ENCODE data around the gene DNAH11. TPM values are rescaled to one million over a fixed set of nuclear protein-coding genes. Genes with fewer than 3 reads are reported as not detected.
"Not testable (repeated sequence)": the region's sequence is repeated elsewhere in the genome, so short reads cannot be mapped to it uniquely, and the experiment has no call there.

DNAH11 gene
- total and polyA plus RNA-seq, 4 experiments from 2014 or later = 0.06 TPM; not detected in 3

- Mint-ChIP-seq H3K9me3 (no peaks in the 10 kb centered on the region), H3K27ac (no peak overlapping the region), H3K36me3 (no peaks in the 10 kb centered on the region), H3K27me3 (no peaks in the 10 kb centered on the region), H3K4me1 (no peaks in the 10 kb centered on the region), H3K4me3 (no peak overlapping the region)
- ChIA-PET POLR2A (ENCODE audit: partially characterized antibody) (no interaction called here), CTCF (ENCODE audit: partially characterized antibody) (no interaction called here)
- Histone ChIP-seq H3K27ac (ENCODE audit: low read depth, low read length) (no peak overlapping the region), H3K4me3 (ENCODE audit: low read length in 2 of 2) (no peak overlapping the region), H3K4me1 (ENCODE audit: insufficient read depth, low read length) (no peaks in the 10 kb centered on the region), H3K9me3 (ENCODE audit: control insufficient read depth in 1 of 2, low read length in 2 of 2) (no peaks in the 10 kb centered on the region), H3K27me3 (ENCODE audit: insufficient read depth, low read length) (no peaks in the 10 kb centered on the region), H3K36me3 (ENCODE audit: insufficient read depth, low read length) (no peaks in the 10 kb centered on the region)
- DNase-seq = no peak
- intact Hi-C loops (cut with micrococcal nuclease) = no loop called here
These were observed 378.1 kb downstream of the DNAH11 start for GRCh38 chr7:21920936-21921335.

GRCh38 chr7:21922605-21923004 is 379.8 kb downstream of the DNAH11 start:
- DNase-seq = no peak
- peaks cover 0 to 1% of the 10 kb centered on the region in 2 donors for H3K27me3 Mint-ChIP-seq
- CTCF ChIA-PET (ENCODE audit: partially characterized antibody) = interaction anchor here (1.2 kb wide), 1 partner anchor 10 kb away, joined by 3 read pairs; no protein-coding TSS in a partner anchor
- Histone ChIP-seq H3K4me3 (ENCODE audit: low read length in 2 of 2) (no peak overlapping the region), H3K27ac (ENCODE audit: low read depth, low read length) (no peak overlapping the region), H3K27me3 (ENCODE audit: insufficient read depth, low read length) (no peaks in the 10 kb centered on the region), H3K4me1 (ENCODE audit: insufficient read depth, low read length) (no peaks in the 10 kb centered on the region), H3K36me3 (ENCODE audit: insufficient read depth, low read length) (no peaks in the 10 kb centered on the region), H3K9me3 (ENCODE audit: control insufficient read depth in 1 of 2, low read length in 2 of 2) (no peaks in the 10 kb centered on the region)
- no peak overlapping the region for H3K4me3 Mint-ChIP-seq
- H3K36me3 Mint-ChIP-seq = peaks cover 3 to 7% of the 10 kb centered on the region in 2 donors
- H3K4me1 Mint-ChIP-seq = no peaks in the 10 kb centered on the region
- intact Hi-C loops (cut with micrococcal nuclease) = no loop called here
- H3K27ac Mint-ChIP-seq = no peak overlapping the region
- peaks cover 0 to 6% (median under 1%) of the 10 kb centered on the region in 8 donors for H3K9me3 Mint-ChIP-seq
- POLR2A ChIA-PET (ENCODE audit: partially characterized antibody) = no interaction called here

- no peaks in the 10 kb centered on the region for H3K9me3 ChIP-seq (ENCODE audit: control insufficient read depth in 1 of 2, low read length in 2 of 2)
- Mint-ChIP-seq H3K27ac (no peak overlapping the region), H3K4me3 (no peak overlapping the region), H3K36me3 (peaks cover 3 to 7% of the 10 kb centered on the region in 2 donors), H3K27me3 (peaks cover 0 to 1% of the 10 kb centered on the region in 2 donors), H3K9me3 (peaks cover 0 to 6% (median 3%) of the 10 kb centered on the region in 8 donors), H3K4me1 (no peaks in the 10 kb centered on the region)
- no peak for DNase-seq
- H3K27ac ChIP-seq (ENCODE audit: low read depth, low read length) = no peak overlapping the region
- no peak overlapping the region for H3K4me3 ChIP-seq (ENCODE audit: low read length in 2 of 2)
- intact Hi-C loops (cut with micrococcal nuclease) = no loop called here
- no peaks in the 10 kb centered on the region for H3K27me3 ChIP-seq (ENCODE audit: insufficient read depth, low read length)
- no peaks in the 10 kb centered on the region for H3K36me3 ChIP-seq (ENCODE audit: insufficient read depth, low read length)
- ChIA-PET CTCF (ENCODE audit: partially characterized antibody) (interaction anchor here (1.2 kb wide), 1 partner anchor 11 kb away, joined by 3 read pairs; no protein-coding TSS in a partner anchor), POLR2A (ENCODE audit: partially characterized antibody) (no interaction called here)
- no peaks in the 10 kb centered on the region for H3K4me1 ChIP-seq (ENCODE audit: insufficient read depth, low read length)
These were observed 380.8 kb downstream of the DNAH11 start for GRCh38 chr7:21923658-21924057.

- ChIA-PET POLR2A (ENCODE audit: partially characterized antibody) (no interaction called here), CTCF (ENCODE audit: partially characterized antibody) (no interaction called here)
- peaks cover 0 to 11% (median 5%) of the 10 kb centered on the region in 8 donors for H3K9me3 Mint-ChIP-seq
- Histone ChIP-seq H3K4me1 (ENCODE audit: insufficient read depth, low read length) (no peaks in the 10 kb centered on the region), H3K4me3 (ENCODE audit: low read length in 2 of 2) (no peak overlapping the region), H3K9me3 (ENCODE audit: control insufficient read depth in 1 of 2, low read length in 2 of 2) (no peaks in the 10 kb centered on the region), H3K36me3 (ENCODE audit: insufficient read depth, low read length) (no peaks in the 10 kb centered on the region), H3K27ac (ENCODE audit: low read depth, low read length) (no peak overlapping the region), H3K27me3 (ENCODE audit: insufficient read depth, low read length) (no peaks in the 10 kb centered on the region)
- H3K4me3 Mint-ChIP-seq = no peak overlapping the region
- H3K27ac Mint-ChIP-seq = no peak overlapping the region
- DNase-seq = no peak
- H3K27me3 Mint-ChIP-seq = peaks cover 1 to 3% of the 10 kb centered on the region in 2 donors
- H3K36me3 Mint-ChIP-seq = peaks cover 5 to 7% of the 10 kb centered on the region in 2 donors
- no peaks in the 10 kb centered on the region for H3K4me1 Mint-ChIP-seq
- intact Hi-C loops (cut with micrococcal nuclease) = no loop called here
These were observed 383.6 kb downstream of the DNAH11 start for GRCh38 chr7:21926448-21926847.

- H3K4me3 ChIP-seq (ENCODE audit: low read length in 2 of 2) = no peak overlapping the region
- H3K36me3 Mint-ChIP-seq = peaks cover 5 to 7% of the 10 kb centered on the region in 2 donors
- peaks cover 0 to 11% (median 6%) of the 10 kb centered on the region in 8 donors for H3K9me3 Mint-ChIP-seq
- no peaks in the 10 kb centered on the region for H3K9me3 ChIP-seq (ENCODE audit: control insufficient read depth in 1 of 2, low read length in 2 of 2)
- H3K4me1 ChIP-seq (ENCODE audit: insufficient read depth, low read length) = no peaks in the 10 kb centered on the region
- DNase-seq = no peak
- peaks cover 1 to 3% of the 10 kb centered on the region in 2 donors for H3K27me3 Mint-ChIP-seq
- CTCF ChIA-PET (ENCODE audit: partially characterized antibody) = no interaction called here
- H3K27ac Mint-ChIP-seq = peak overlapping the region in 1 of 7 donors; percentile 44
- H3K36me3 ChIP-seq (ENCODE audit: insufficient read depth, low read length) = no peaks in the 10 kb centered on the region
- intact Hi-C loops (cut with micrococcal nuclease) = no loop called here
- H3K4me3 Mint-ChIP-seq = no peak overlapping the region
- H3K27me3 ChIP-seq (ENCODE audit: insufficient read depth, low read length) = no peaks in the 10 kb centered on the region
- POLR2A ChIA-PET (ENCODE audit: partially characterized antibody) = no interaction called here
- no peak overlapping the region for H3K27ac ChIP-seq (ENCODE audit: low read depth, low read length)
- no peaks in the 10 kb centered on the region for H3K4me1 Mint-ChIP-seq
These were observed 384.9 kb downstream of the DNAH11 start for GRCh38 chr7:21927693-21928092.

GRCh38 chr7:21933293-21933692 is 390.5 kb downstream of the DNAH11 start:
- H3K4me3 ChIP-seq (ENCODE audit: low read length in 2 of 2); H3K27me3 ChIP-seq (ENCODE audit: insufficient read depth, low read length); DNase-seq; H3K36me3 ChIP-seq (ENCODE audit: insufficient read depth, low read length); H3K27ac Mint-ChIP-seq; H3K27me3 Mint-ChIP-seq; CTCF ChIA-PET (ENCODE audit: partially characterized antibody); H3K36me3 Mint-ChIP-seq; H3K4me1 Mint-ChIP-seq; POLR2A ChIA-PET (ENCODE audit: partially characterized antibody); H3K4me1 ChIP-seq (ENCODE audit: insufficient read depth, low read length); intact Hi-C loops (cut with micrococcal nuclease); H3K27ac ChIP-seq (ENCODE audit: low read depth, low read length); H3K4me3 Mint-ChIP-seq; H3K9me3 ChIP-seq (ENCODE audit: control insufficient read depth in 1 of 2, low read length in 2 of 2): not testable (repeated sequence)
- peaks cover 2 to 13% (median 5%) of the 10 kb centered on the region in 8 donors for H3K9me3 Mint-ChIP-seq

GRCh38 chr7:21934808-21935207 is 392.0 kb downstream of the DNAH11 start:
- ChIA-PET POLR2A (ENCODE audit: partially characterized antibody) (no interaction called here), CTCF (ENCODE audit: partially characterized antibody) (no interaction called here)
- Histone ChIP-seq H3K9me3 (ENCODE audit: control insufficient read depth in 1 of 2, low read length in 2 of 2) (no peaks in the 10 kb centered on the region), H3K4me1 (ENCODE audit: insufficient read depth, low read length) (no peaks in the 10 kb centered on the region), H3K4me3 (ENCODE audit: low read length in 2 of 2) (no peak overlapping the region), H3K27me3 (ENCODE audit: insufficient read depth, low read length) (no peaks in the 10 kb centered on the region), H3K27ac (ENCODE audit: low read depth, low read length) (no peak overlapping the region), H3K36me3 (ENCODE audit: insufficient read depth, low read length) (no peaks in the 10 kb centered on the region)
- Mint-ChIP-seq H3K36me3 (peaks cover under 1 to 3% of the 10 kb centered on the region in 2 donors), H3K4me3 (no peak overlapping the region), H3K9me3 (peaks cover 0 to 6% (median 3%) of the 10 kb centered on the region in 8 donors), H3K27me3 (no peaks in the 10 kb centered on the region), H3K4me1 (peaks cover 2 to 10% (median 6%) of the 10 kb centered on the region in 4 donors), H3K27ac (peak overlapping the region in 1 of 7 donors; percentile 45)
- intact Hi-C loops (cut with micrococcal nuclease) = no loop called here
- no peak for DNase-seq

GRCh38 chr7:21938463-21938862 is 395.6 kb downstream of the DNAH11 start:
- intact Hi-C loops (cut with micrococcal nuclease) = no loop called here

More at GRCh38 chr7:21938463-21938862, 395.6 kb downstream of the DNAH11 start:
- Mint-ChIP-seq H3K36me3 (peaks cover 0 to 3% of the 10 kb centered on the region in 2 donors), H3K4me3 (no peak overlapping the region), H3K27me3 (no peaks in the 10 kb centered on the region), H3K4me1 (peaks cover 2 to 23% (median 9%) of the 10 kb centered on the region in 4 donors), H3K9me3 (peaks cover 0 to 3% (median 0%) of the 10 kb centered on the region in 8 donors), H3K27ac (no peak overlapping the region)
- Histone ChIP-seq H3K4me3 (ENCODE audit: low read length in 2 of 2) (no peak overlapping the region), H3K27me3 (ENCODE audit: insufficient read depth, low read length) (no peaks in the 10 kb centered on the region), H3K27ac (ENCODE audit: low read depth, low read length) (no peak overlapping the region), H3K36me3 (ENCODE audit: insufficient read depth, low read length) (no peaks in the 10 kb centered on the region), H3K9me3 (ENCODE audit: control insufficient read depth in 1 of 2, low read length in 2 of 2) (no peaks in the 10 kb centered on the region), H3K4me1 (ENCODE audit: insufficient read depth, low read length) (no peaks in the 10 kb centered on the region)
- ChIA-PET POLR2A (ENCODE audit: partially characterized antibody) (no interaction called here), CTCF (ENCODE audit: partially characterized antibody) (no interaction called here)
- DNase-seq = no peak
